ENCODE measurements around the gene EID2.

Gene EID2

GRCh38 chr19:39497996-39498797 lies 41.8 kb downstream of the EID2 start:
- Histone ChIP-seq H3K4me3 (ENCODE audit: low read length) (peak overlapping the region; percentile 56), H3K9me2 (replicated peaks; ENCODE audit: control insufficient read depth, low read length) (no peaks in the 10 kb centered on the region), H3K27me3 (ENCODE audit: control insufficient read depth, low read length) (peaks cover 32% of the 10 kb centered on the region), H4K20me1 (ENCODE audit: control insufficient read depth, insufficient read depth, low read depth, low read length) (no peaks in the 10 kb centered on the region), H3K9me3 (ENCODE audit: control insufficient read depth, insufficient read depth, low read length) (no peaks in the 10 kb centered on the region), H3K36me3 (ENCODE audit: control insufficient read depth, low read length) (no peaks in the 10 kb centered on the region), H3K79me2 (ENCODE audit: control insufficient read depth, low read length) (no peaks in the 10 kb centered on the region), H3K27ac (ENCODE audit: low read depth, low read length) (no peak overlapping the region), H3F3A (ENCODE audit: control insufficient read depth, insufficient read depth) (no peaks in the 10 kb centered on the region; the same call in 1 of the 2 replicates), H3K4me2 (ENCODE audit: low read length) (peak overlapping the region; percentile 68), H3K4me1 (ENCODE audit: control insufficient read depth, low read length) (peaks cover 31% of the 10 kb centered on the region)
- TF ChIP-seq EZH2phosphoT487 (IDR thresholded peaks at IDR 0.05; ENCODE audit: borderline replicate concordance, low read length): no peak
- TF ChIP-seq CTCF (IDR thresholded peaks at IDR 0.05; ENCODE audit: low read depth, low read length, poor library complexity, severe bottlenecking): peak; percentile 45

- Histone ChIP-seq H3K9me2 (replicated peaks; ENCODE audit: control insufficient read depth, low read length) (no peaks in the 10 kb centered on the region), H3K27ac (ENCODE audit: low read depth, low read length) (no peak overlapping the region), H3K9me3 (ENCODE audit: control insufficient read depth, insufficient read depth, low read length) (no peaks in the 10 kb centered on the region), H4K20me1 (ENCODE audit: control insufficient read depth, insufficient read depth, low read depth, low read length) (no peaks in the 10 kb centered on the region), H3K27me3 (ENCODE audit: control insufficient read depth, low read length) (peaks cover 32% of the 10 kb centered on the region), H3K4me1 (ENCODE audit: control insufficient read depth, low read length) (peaks cover 27% of the 10 kb centered on the region), H3K4me2 (ENCODE audit: low read length) (peak overlapping the region; percentile 68), H3K79me2 (ENCODE audit: control insufficient read depth, low read length) (no peaks in the 10 kb centered on the region), H3K4me3 (ENCODE audit: low read length) (peak overlapping the region; percentile 56), H3F3A (ENCODE audit: control insufficient read depth, insufficient read depth) (peaks cover 3% of the 10 kb centered on the region), H3K36me3 (ENCODE audit: control insufficient read depth, low read length) (no peaks in the 10 kb centered on the region)
- no peak for TF ChIP-seq EZH2phosphoT487 (IDR thresholded peaks at IDR 0.05; ENCODE audit: borderline replicate concordance, low read length)
- TF ChIP-seq CTCF (IDR thresholded peaks at IDR 0.05; ENCODE audit: low read depth, low read length, poor library complexity, severe bottlenecking): no peak
These were observed 42.3 kb downstream of the EID2 start for GRCh38 chr19:39497701-39497995.

- no peak overlapping the region for H3K4me2 ChIP-seq (ENCODE audit: low read length)
- peaks cover 23% of the 10 kb centered on the region for H3K4me1 ChIP-seq (ENCODE audit: control insufficient read depth, low read length)
- no peak overlapping the region for H3K4me3 ChIP-seq (ENCODE audit: low read length)
- peaks cover 3% of the 10 kb centered on the region for H3F3A ChIP-seq (ENCODE audit: control insufficient read depth, insufficient read depth)
- 0 out of 2 replicates have a peak, but pooled peaks cover 3% of the 10 kb centered on the region for H3K36me3 ChIP-seq (ENCODE audit: control insufficient read depth, low read length)
- no peak overlapping the region for H3K27ac ChIP-seq (ENCODE audit: low read depth, low read length)
- no peaks in the 10 kb centered on the region for H3K9me3 ChIP-seq (ENCODE audit: control insufficient read depth, insufficient read depth, low read length)
- no peaks in the 10 kb centered on the region for H3K9me2 ChIP-seq (replicated peaks; ENCODE audit: control insufficient read depth, low read length)
- TF ChIP-seq CTCF (IDR thresholded peaks at IDR 0.05; ENCODE audit: low read depth, low read length, poor library complexity, severe bottlenecking) (no peak), EZH2phosphoT487 (IDR thresholded peaks at IDR 0.05; ENCODE audit: borderline replicate concordance, low read length) (no peak)
- peaks cover 32% of the 10 kb centered on the region for H3K27me3 ChIP-seq (ENCODE audit: control insufficient read depth, low read length)
- H3K79me2 ChIP-seq (ENCODE audit: control insufficient read depth, low read length): no peaks in the 10 kb centered on the region
- no peaks in the 10 kb centered on the region for H4K20me1 ChIP-seq (ENCODE audit: control insufficient read depth, insufficient read depth, low read depth, low read length)
These were observed 43.9 kb downstream of the EID2 start for GRCh38 chr19:39496063-39496462.
